PC-9 (cell line): ENCODE results near the gene KCTD2.

Experiments
- CTCF ChIP-seq: fragments of 200-600 bp; sonication (generic); conservative IDR thresholded peaks from 2 replicates; pipeline ENCODE4 v1.6.1; 2017; ENCODE audit warnings: mixed run types, antibody characterized with exemption, mild to moderate bottlenecking, moderate library complexity
- EZH2 ChIP-seq: fragments of 200-600 bp; sonication (generic); IDR thresholded peaks from 2 replicates; pipeline ENCODE4 v1.8.0; 2017; ENCODE audit warnings: antibody characterized with exemption, low read depth

GRCh38 chr17:75098861-75099260, 51.8 kb downstream of the KCTD2 start:
- TF ChIP-seq CTCF (no peak), EZH2 (no peak)
